T-cell (primary cell): ENCODE data around the gene YIPF6. TPM values are rescaled to one million over a fixed set of nuclear protein-coding genes. Genes with fewer than 3 reads are reported as not detected.
"Not testable (repeated sequence)": the region's sequence is repeated elsewhere in the genome, so short reads cannot be mapped to it uniquely, and the experiment has no call there.

Experiments used
- ATAC-seq, 4 experiments: fragments of 200-7000 bp in 3 of 4; fragments of 150-1000 bp in 1 of 4; cut with Tn5 transposase; replicated peaks in 1 of 4; 1 replicate in 3 of 4; 2 replicates in 1 of 4; pipeline ENCODE4 v1.10.0; 2021; ENCODE audit warnings: moderate library complexity in 3 of 4, mild to moderate bottlenecking in 2 of 4, moderate number of reproducible peaks in 1 of 4
- CTCF ChIA-PET, 2 donors: fragments of 300-600 bp; sonication (Branson Sonifier 250); formaldehyde crosslinking; loops; one replicate each; lab custom pipeline; 2022; ENCODE audit warnings: antibody characterized with exemption in 2 of 2; lab: Charles Lee
- POLR2A ChIA-PET, 2 donors: fragments of 300-600 bp; sonication (Branson Sonifier 250); formaldehyde crosslinking; loops; one replicate each; lab custom pipeline; 2022; ENCODE audit warnings: antibody characterized with exemption in 2 of 2; lab: Charles Lee
- DNase-seq, 35 experiments: peaks; one replicate each; pipeline versions ENCODE4 v3.0.0 to v3.0.0-alpha.2; 2013 to 2023
- H3K27ac ChIP-seq: one replicate; pipeline ENCODE4 v1.5.1; 2013; ENCODE audit warnings: low read length
- H3K27me3 ChIP-seq, 2 experiments: replicated peaks in 1 of 2; 1 replicate in 1 of 2; 2 replicates in 1 of 2; pipeline versions ENCODE4 v1.6.1 to v1.7.0; 2013; ENCODE audit warnings: low read length in 1 of 2, mixed read lengths in 1 of 2; ENCODE audit not compliant: control insufficient read depth in 2 of 2, insufficient read depth in 2 of 2; ENCODE audit errors: extremely low read depth in 1 of 2
- H3K36me3 ChIP-seq, 2 donors: 1 replicate in 1 of 2; 2 replicates in 1 of 2; pipeline versions ENCODE4 v1.6.1 to v1.7.0; 2013; ENCODE audit warnings: low read length in 1 of 2; ENCODE audit not compliant: control insufficient read depth in 2 of 2, insufficient read depth in 1 of 2; ENCODE audit errors: extremely low read depth in 1 of 2
- H3K4me1 ChIP-seq, 2 experiments: 1 replicate in 1 of 2; 2 replicates in 1 of 2; pipeline versions ENCODE4 v1.6.1 to v1.7.0; 2013; ENCODE audit warnings: low read length in 2 of 2, mixed read lengths in 1 of 2; ENCODE audit not compliant: insufficient read depth in 2 of 2, control insufficient read depth in 1 of 2; ENCODE audit errors: extremely low read depth in 1 of 2
- H3K4me3 ChIP-seq, 2 donors: 1 replicate in 1 of 2; 2 replicates in 1 of 2; pipeline versions ENCODE4 v1.5.1 to v1.7.0; 2013; ENCODE audit warnings: mild to moderate bottlenecking in 2 of 2, low read length in 1 of 2, moderate library complexity in 1 of 2; ENCODE audit not compliant: control insufficient read depth in 1 of 2; ENCODE audit errors: extremely low read depth in 1 of 2
- H3K9me3 ChIP-seq: 2 replicates; pipeline ENCODE4 v1.7.0; 2013
- H3K27ac Mint-ChIP-seq, 2 donors: one replicate each; pipeline ENCODE4 v1.8.0; 2020 to 2021; ENCODE audit warnings: mild to moderate bottlenecking in 2 of 2, mixed read lengths in 2 of 2
- H3K27me3 Mint-ChIP-seq, 2 donors: one replicate each; pipeline ENCODE4 v1.8.0; 2021 to 2022; ENCODE audit warnings: mixed read lengths in 2 of 2
- H3K36me3 Mint-ChIP-seq: one replicate; pipeline ENCODE4 v1.8.0; 2021; ENCODE audit warnings: mixed read lengths
- H3K4me1 Mint-ChIP-seq, 3 donors: one replicate each; pipeline ENCODE4 v1.8.0; 2020 to 2022; ENCODE audit warnings: mixed read lengths in 3 of 3, mild to moderate bottlenecking in 1 of 3
- H3K4me3 Mint-ChIP-seq, 3 donors: one replicate each; pipeline ENCODE4 v1.8.0; 2020 to 2022; ENCODE audit warnings: mild to moderate bottlenecking in 3 of 3, mixed read lengths in 3 of 3, moderate library complexity in 3 of 3
- H3K9me3 Mint-ChIP-seq, 3 donors: one replicate each; pipeline ENCODE4 v1.8.0; 2020 to 2022; ENCODE audit warnings: mixed read lengths in 3 of 3
- WGBS: methylation state at CpG from one replicate; pipeline ENCODE4 v1.1.5; 2013; ENCODE audit warnings: missing lambda C conversion rate; ENCODE audit not compliant: insufficient coverage; 5-methylcytosine and 5-hydroxymethylcytosine counted together
- total RNA-seq, 35 experiments: library from RNA in 6 of 35; stranded (reverse) in 6 of 35; fragments of 120-200 nt in 1 of 35; gene quantifications; one replicate each; pipeline versions ENCODE4 v1.2.1 to v1.2.4 and lab custom pipeline; 2013 to 2026

Gene YIPF6
- total RNA-seq, 5 donors from 2014 or later (not counting 1 experiment from before 2014, with no cell fraction given), result 10.0 to 16.2 (median 14.3) TPM

DNA sequence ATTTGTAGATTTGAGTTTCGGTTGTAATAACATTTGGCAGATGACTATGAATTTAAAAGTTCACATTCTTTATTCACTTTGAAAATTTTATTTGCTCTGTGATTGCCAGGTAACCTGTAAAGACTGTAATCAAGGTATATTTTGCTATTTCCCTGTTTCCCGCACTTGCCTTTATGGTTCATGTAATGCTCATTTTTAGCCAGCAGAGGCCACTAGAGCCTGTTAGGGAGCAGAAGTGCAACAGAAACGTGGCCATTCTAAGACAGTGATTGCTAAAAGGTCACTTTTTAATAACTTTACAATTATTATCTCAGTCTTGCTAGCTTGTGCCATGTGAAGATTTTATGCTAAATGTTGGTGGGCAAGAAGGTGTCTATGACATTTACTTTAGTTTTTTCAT is 12.4 kb downstream of the YIPF6 start:
- peaks cover 0 to 18% of the 10 kb centered on the region in 2 donors for H3K36me3 ChIP-seq
- no peaks in the 10 kb centered on the region for H3K27me3 Mint-ChIP-seq
- H3K4me3 Mint-ChIP-seq, result no peak overlapping the region
- CTCF ChIA-PET, result no interaction called here
- peaks cover 0 to 5% of the 10 kb centered on the region in 2 experiments for H3K4me1 ChIP-seq
- no peak overlapping the region for H3K27ac Mint-ChIP-seq
- POLR2A ChIA-PET, result no interaction called here
- no peak overlapping the region for H3K27ac ChIP-seq
- no peak overlapping the region for H3K4me3 ChIP-seq
- peaks cover 16 to 25% (median 24%) of the 10 kb centered on the region in 3 donors for H3K4me1 Mint-ChIP-seq
- ATAC-seq (peak in 1 of 4 experiments; percentile 42), DNase-seq (peak in 14 of 35 experiments; percentile 1 to 57 (median 14))
- WGBS, result no CpG with 5 or more reads among the region's 3 CpGs
- H3K9me3 Mint-ChIP-seq, result no peaks in the 10 kb centered on the region
- H3K9me3 ChIP-seq, result no peaks in the 10 kb centered on the region
- no peaks in the 10 kb centered on the region for H3K27me3 ChIP-seq
- peaks cover 6% of the 10 kb centered on the region for H3K36me3 Mint-ChIP-seq

GRCh38 chrX:68524680-68525079 is 25.8 kb downstream of the YIPF6 start:
- H3K27me3 Mint-ChIP-seq, H3K4me1 ChIP-seq, ATAC-seq, H3K9me3 ChIP-seq, H3K4me3 Mint-ChIP-seq, H3K27ac ChIP-seq, POLR2A ChIA-PET, H3K27ac Mint-ChIP-seq, CTCF ChIA-PET, DNase-seq, H3K4me3 ChIP-seq, H3K27me3 ChIP-seq, H3K9me3 Mint-ChIP-seq: not testable (repeated sequence)
- no CpG with 5 or more reads among the region's 2 CpGs for WGBS
- H3K4me1 Mint-ChIP-seq, result peaks cover 0 to 21% (median 5%) of the 10 kb centered on the region in 3 donors
- peaks cover 0 to 16% of the 10 kb centered on the region in 2 donors for H3K36me3 ChIP-seq
- H3K36me3 Mint-ChIP-seq, result peaks cover 61% of the 10 kb centered on the region

DNA sequence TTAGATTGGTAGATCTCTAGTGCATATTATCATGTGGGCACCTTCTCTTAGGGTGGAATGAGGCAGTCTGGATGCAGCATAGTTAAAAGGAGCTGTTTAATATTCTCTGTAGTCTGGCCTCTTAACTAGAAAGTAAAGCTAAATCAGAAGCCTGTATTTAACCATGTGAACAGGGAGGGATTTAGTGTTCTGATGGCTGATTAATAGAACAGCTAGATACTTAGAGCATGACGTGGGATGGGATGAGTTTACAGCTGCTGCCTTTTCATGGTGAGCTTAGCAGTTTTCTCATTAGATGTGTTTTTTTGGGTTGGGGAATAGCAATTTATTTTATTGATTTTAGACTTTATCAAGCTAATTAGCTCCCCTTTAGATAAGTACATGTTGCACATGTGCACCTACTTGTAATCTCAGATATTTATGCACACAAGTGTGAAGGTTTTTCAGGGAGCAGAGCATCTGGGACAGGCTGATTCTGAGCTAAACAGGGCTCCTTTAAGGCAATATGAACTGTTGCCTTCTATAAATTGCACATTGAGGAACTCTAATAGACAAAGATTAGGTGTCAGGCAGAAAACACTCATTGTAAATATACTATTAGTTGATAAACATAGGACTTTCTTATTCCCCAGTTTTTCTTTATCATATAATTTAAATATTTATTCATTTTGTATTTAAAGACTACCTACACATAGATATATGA is 34.1 kb downstream of the YIPF6 start:
- Histone ChIP-seq H3K36me3 (peaks cover 0 to 19% of the 10 kb centered on the region in 2 donors), H3K4me1 (no peaks in the 10 kb centered on the region), H3K4me3 (no peak overlapping the region), H3K27ac (no peak overlapping the region), H3K9me3 (no peaks in the 10 kb centered on the region), H3K27me3 (no peaks in the 10 kb centered on the region)
- H3K4me1 Mint-ChIP-seq, result no peaks in the 10 kb centered on the region
- 100% methylated on average over 1 of the region's 1 CpG for WGBS
- DNase-seq (no peak), ATAC-seq (no peak)
- H3K27me3 Mint-ChIP-seq, result no peaks in the 10 kb centered on the region
- ChIA-PET CTCF (no interaction called here), POLR2A (no interaction called here)
- H3K4me3 Mint-ChIP-seq, result no peak overlapping the region
- peaks cover 23% of the 10 kb centered on the region for H3K36me3 Mint-ChIP-seq
- no peak overlapping the region for H3K27ac Mint-ChIP-seq
- H3K9me3 Mint-ChIP-seq, result no peaks in the 10 kb centered on the region

GRCh38 chrX:68533656-68534055 is 34.8 kb downstream of the YIPF6 start:
- no peak for DNase-seq
- Histone ChIP-seq H3K27ac (no peak overlapping the region), H3K27me3 (no peaks in the 10 kb centered on the region), H3K4me3 (no peak overlapping the region), H3K4me1 (no peaks in the 10 kb centered on the region), H3K36me3 (peaks cover 0 to 19% of the 10 kb centered on the region in 2 donors), H3K9me3 (no peaks in the 10 kb centered on the region)
- CTCF ChIA-PET, result no interaction called here
- ATAC-seq, result no peak
- no peaks in the 10 kb centered on the region for H3K9me3 Mint-ChIP-seq
- no peak overlapping the region for H3K27ac Mint-ChIP-seq
- H3K36me3 Mint-ChIP-seq, result peaks cover 18% of the 10 kb centered on the region
- no peak overlapping the region for H3K4me3 Mint-ChIP-seq
- H3K27me3 Mint-ChIP-seq, result no peaks in the 10 kb centered on the region
- H3K4me1 Mint-ChIP-seq, result no peaks in the 10 kb centered on the region
- no CpG with 5 or more reads among the region's 2 CpGs for WGBS
- POLR2A ChIA-PET, result no interaction called here

DNA sequence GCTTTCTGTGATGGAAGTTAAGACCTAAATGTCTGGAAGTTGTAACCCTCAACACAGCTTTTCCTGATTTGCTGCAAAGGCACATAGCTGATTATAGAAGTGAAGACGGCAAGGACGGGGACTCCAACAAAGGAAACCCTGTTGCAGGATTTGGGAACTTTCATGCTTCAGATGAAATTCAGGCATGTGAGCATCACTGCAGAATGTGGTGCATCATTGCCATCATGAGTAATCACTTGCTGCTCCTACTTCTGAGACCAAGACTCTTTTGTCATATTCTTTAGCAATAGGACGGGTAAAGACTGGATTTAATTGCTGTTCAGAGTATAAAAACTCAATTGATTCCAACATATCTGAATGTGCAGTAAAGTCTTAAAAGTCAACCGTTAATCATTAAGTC is 35.8 kb downstream of the YIPF6 start:
- ATAC-seq, result no peak
- Mint-ChIP-seq H3K9me3 (no peaks in the 10 kb centered on the region), H3K27me3 (no peaks in the 10 kb centered on the region), H3K36me3 (peaks cover 10% of the 10 kb centered on the region), H3K4me1 (no peaks in the 10 kb centered on the region), H3K4me3 (no peak overlapping the region), H3K27ac (no peak overlapping the region)
- Histone ChIP-seq H3K27me3 (no peaks in the 10 kb centered on the region), H3K4me3 (no peak overlapping the region), H3K27ac (no peak overlapping the region), H3K4me1 (no peaks in the 10 kb centered on the region), H3K9me3 (no peaks in the 10 kb centered on the region), H3K36me3 (peaks cover 0 to 19% of the 10 kb centered on the region in 2 donors)
- POLR2A ChIA-PET, result no interaction called here
- CTCF ChIA-PET, result interaction anchor here in 1 of 2 donors (0.6 kb wide), 1 partner anchor 150 kb away, joined by 3 read pairs; no protein-coding TSS in a partner anchor
- no peak for DNase-seq
- WGBS, result no CpG with 5 or more reads among the region's 4 CpGs

GRCh38 chrX:68536429-68536828 is 37.6 kb downstream of the YIPF6 start:
- Histone ChIP-seq H3K27ac (no peak overlapping the region), H3K9me3 (no peaks in the 10 kb centered on the region), H3K36me3 (peaks cover 0 to 19% of the 10 kb centered on the region in 2 donors), H3K27me3 (no peaks in the 10 kb centered on the region), H3K4me1 (no peaks in the 10 kb centered on the region), H3K4me3 (no peak overlapping the region)
- ChIA-PET CTCF (no interaction called here), POLR2A (no interaction called here)
- no peaks in the 10 kb centered on the region for H3K9me3 Mint-ChIP-seq
- H3K27me3 Mint-ChIP-seq, result no peaks in the 10 kb centered on the region
- DNase-seq, result no peak
- H3K36me3 Mint-ChIP-seq, result peaks cover 10% of the 10 kb centered on the region
- ATAC-seq, result no peak
- no peaks in the 10 kb centered on the region for H3K4me1 Mint-ChIP-seq
- peak overlapping the region in 1 of 2 donors; percentile 25 for H3K27ac Mint-ChIP-seq
- no CpG with 5 or more reads among the region's 1 CpG for WGBS
- H3K4me3 Mint-ChIP-seq, result no peak overlapping the region
